A673 (cell line): ENCODE results near the gene TMA7B.

ENCODE experiments used
- EZH2 ChIP-seq: fragments of 200-600 bp; sonication (generic); IDR thresholded peaks from 2 replicates; pipeline ENCODE4 v1.6.1; 2017; ENCODE audit warnings: borderline replicate concordance, low read depth, mild to moderate bottlenecking, mixed read lengths, antibody characterized with exemption, low read length; ENCODE audit not compliant: poor library complexity, severe bottlenecking
- TF ChIP-seq, protein P1 (sequence below): fragments of 300-800, 200-600 bp; sonication (generic); conservative IDR thresholded peaks from 2 replicates; pipeline ENCODE4 v1.5.1; 2017; ENCODE audit warnings: low read depth, mild to moderate bottlenecking, antibody characterized with exemption, low read length, moderate library complexity, mixed read lengths

DNA sequence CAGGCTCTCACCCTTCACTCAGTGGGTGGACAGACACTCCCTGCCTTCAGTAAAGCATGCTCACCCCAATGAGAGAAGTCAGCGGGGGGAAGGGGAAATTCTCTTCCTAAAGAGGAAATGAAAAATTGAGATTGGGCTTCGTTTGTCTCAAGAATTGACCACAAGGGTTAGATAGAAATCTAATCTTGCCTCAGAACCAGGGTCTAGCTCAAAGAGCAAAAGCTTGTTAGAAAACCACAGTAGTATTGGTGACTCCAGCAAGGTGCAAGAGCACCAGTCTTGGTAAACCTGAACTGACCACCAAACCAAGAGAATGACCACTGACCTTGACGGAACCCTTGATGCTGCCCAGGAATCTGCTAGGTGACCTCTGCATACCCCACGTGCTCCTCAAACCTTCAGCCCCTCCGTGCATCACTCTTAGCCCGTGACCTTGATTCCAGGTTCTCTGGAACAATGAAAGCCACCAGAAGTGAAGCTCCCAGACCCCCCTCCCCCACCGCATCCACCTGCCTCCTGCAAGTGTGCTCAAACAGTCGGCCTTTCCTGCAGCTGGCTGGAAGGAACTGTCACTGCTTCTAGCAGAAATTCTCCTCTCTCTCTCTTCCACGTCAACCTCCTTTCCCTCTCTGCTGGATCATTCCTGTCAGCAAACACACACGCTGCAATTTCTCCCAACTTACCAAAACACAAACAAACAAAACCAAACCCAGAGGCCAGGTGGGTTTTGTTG lies 3.1 kb upstream of the TMA7B start:
- TF ChIP-seq, protein P1, sequence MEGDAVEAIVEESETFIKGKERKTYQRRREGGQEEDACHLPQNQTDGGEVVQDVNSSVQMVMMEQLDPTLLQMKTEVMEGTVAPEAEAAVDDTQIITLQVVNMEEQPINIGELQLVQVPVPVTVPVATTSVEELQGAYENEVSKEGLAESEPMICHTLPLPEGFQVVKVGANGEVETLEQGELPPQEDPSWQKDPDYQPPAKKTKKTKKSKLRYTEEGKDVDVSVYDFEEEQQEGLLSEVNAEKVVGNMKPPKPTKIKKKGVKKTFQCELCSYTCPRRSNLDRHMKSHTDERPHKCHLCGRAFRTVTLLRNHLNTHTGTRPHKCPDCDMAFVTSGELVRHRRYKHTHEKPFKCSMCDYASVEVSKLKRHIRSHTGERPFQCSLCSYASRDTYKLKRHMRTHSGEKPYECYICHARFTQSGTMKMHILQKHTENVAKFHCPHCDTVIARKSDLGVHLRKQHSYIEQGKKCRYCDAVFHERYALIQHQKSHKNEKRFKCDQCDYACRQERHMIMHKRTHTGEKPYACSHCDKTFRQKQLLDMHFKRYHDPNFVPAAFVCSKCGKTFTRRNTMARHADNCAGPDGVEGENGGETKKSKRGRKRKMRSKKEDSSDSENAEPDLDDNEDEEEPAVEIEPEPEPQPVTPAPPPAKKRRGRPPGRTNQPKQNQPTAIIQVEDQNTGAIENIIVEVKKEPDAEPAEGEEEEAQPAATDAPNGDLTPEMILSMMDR, result no peak
- no peak for TF ChIP-seq EZH2
